MCF 10A (cell line): Measurements from ENCODE around the gene PRKCQ. TPM values are rescaled to one million over a fixed set of nuclear protein-coding genes. Genes with fewer than 3 reads are reported as not detected.

Experiments
- BruUV-seq: library from RNA; stranded (reverse); fragments of 400-500 nt; replicated peaks from 2 replicates; lab custom pipeline; 2021; lab: Mats Ljungman, UMichigan
- CTCF ChIA-PET: fragments of 300-600 bp; sonication (Branson Sonifier 250); formaldehyde crosslinking; extraction: SDS; loops from one replicate; lab custom pipeline; 2021; ENCODE audit warnings: antibody characterized with exemption, inconsistent platforms; lab: Yijun Ruan, JAX
- POLR2A ChIA-PET: fragments of 300-600, 350-650 bp; sonication (Branson Sonifier 250); formaldehyde crosslinking; extraction: SDS; loops from one replicate; lab custom pipeline; 2020; ENCODE audit warnings: antibody characterized with exemption, inconsistent platforms; lab: Yijun Ruan, JAX
- DNase-seq: peaks from one replicate; pipeline ENCODE4 v3.0.0-alpha.2; 2018; ENCODE audit not compliant: unreplicated experiment
- H3K27ac Mint-ChIP-seq: one replicate; pipeline ENCODE4 v1.8.0; 2022; ENCODE audit warnings: mild to moderate bottlenecking, low read depth, mixed read lengths; ENCODE audit not compliant: unreplicated experiment
- H3K27me3 Mint-ChIP-seq: one replicate; pipeline ENCODE4 v1.8.0; 2022; ENCODE audit warnings: mixed read lengths; ENCODE audit not compliant: insufficient read depth, unreplicated experiment
- H3K36me3 Mint-ChIP-seq: one replicate; pipeline ENCODE4 v1.8.0; 2022; ENCODE audit warnings: mild to moderate bottlenecking, moderate library complexity, mixed read lengths; ENCODE audit not compliant: insufficient read depth, unreplicated experiment
- H3K4me1 Mint-ChIP-seq: one replicate; pipeline ENCODE4 v1.8.0; 2022; ENCODE audit warnings: mixed read lengths; ENCODE audit not compliant: insufficient read depth, unreplicated experiment
- H3K4me3 Mint-ChIP-seq: one replicate; pipeline ENCODE4 v1.8.0; 2022; ENCODE audit warnings: mild to moderate bottlenecking, moderate library complexity, mixed read lengths; ENCODE audit not compliant: unreplicated experiment
- H3K9me3 Mint-ChIP-seq: one replicate; pipeline ENCODE4 v1.8.0; 2022; ENCODE audit warnings: mixed read lengths; ENCODE audit not compliant: unreplicated experiment
- intact Hi-C: fragments of 100-400 bp; cut with micrococcal nuclease; formaldehyde crosslinking; loops from 2 replicates; pipeline ENCODE4 v1.14.1; 2022
- total RNA-seq: library from RNA; stranded (reverse); gene quantifications from 2 replicates; pipeline ENCODE4 v1.2.3, GENCODE V29; 2022
- TF ChIP-seq, protein P1 (sequence below): fragments of 200-600 bp; IDR thresholded peaks from one replicate; pipeline ENCODE4 v1.8.0; 2022; ENCODE audit warnings: antibody characterized with exemption, mild to moderate bottlenecking; ENCODE audit not compliant: unreplicated experiment

PRKCQ gene
- total RNA-seq, 1 experiment from 2014 or later = 0.44 TPM

DNA sequence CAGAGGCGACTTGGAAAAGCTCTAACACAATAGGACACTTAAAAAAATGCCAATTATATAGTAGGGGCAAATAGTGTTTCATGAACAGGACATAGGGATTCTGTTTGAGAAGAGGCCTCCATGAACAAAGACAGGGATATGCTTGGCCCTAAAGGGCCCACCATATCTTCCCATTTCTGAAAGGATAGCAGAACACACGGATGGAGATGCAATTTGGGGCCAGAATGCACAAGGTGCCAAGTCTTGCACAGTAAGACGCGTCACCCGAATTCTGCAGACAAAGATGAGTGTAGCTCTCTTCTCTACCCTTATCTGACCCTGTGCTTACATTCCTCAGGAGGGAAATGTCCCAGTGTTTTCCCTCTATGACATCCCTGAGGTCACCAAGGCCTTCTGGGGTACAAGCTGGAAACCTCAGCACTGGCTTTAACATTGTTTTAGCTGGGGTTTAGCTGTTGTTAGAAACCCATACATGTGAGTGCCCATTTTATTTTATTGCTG is 12.8 kb downstream of the PRKCQ start:
- ChIA-PET POLR2A (no interaction called here), CTCF (interaction anchor here (1.5 kb wide), 1 partner anchor 121 kb away, joined by 4 read pairs; no protein-coding TSS in a partner anchor)
- TF ChIP-seq, protein P1, sequence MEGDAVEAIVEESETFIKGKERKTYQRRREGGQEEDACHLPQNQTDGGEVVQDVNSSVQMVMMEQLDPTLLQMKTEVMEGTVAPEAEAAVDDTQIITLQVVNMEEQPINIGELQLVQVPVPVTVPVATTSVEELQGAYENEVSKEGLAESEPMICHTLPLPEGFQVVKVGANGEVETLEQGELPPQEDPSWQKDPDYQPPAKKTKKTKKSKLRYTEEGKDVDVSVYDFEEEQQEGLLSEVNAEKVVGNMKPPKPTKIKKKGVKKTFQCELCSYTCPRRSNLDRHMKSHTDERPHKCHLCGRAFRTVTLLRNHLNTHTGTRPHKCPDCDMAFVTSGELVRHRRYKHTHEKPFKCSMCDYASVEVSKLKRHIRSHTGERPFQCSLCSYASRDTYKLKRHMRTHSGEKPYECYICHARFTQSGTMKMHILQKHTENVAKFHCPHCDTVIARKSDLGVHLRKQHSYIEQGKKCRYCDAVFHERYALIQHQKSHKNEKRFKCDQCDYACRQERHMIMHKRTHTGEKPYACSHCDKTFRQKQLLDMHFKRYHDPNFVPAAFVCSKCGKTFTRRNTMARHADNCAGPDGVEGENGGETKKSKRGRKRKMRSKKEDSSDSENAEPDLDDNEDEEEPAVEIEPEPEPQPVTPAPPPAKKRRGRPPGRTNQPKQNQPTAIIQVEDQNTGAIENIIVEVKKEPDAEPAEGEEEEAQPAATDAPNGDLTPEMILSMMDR = no peak
- DNase-seq = no peak
- Mint-ChIP-seq H3K27ac (no peak overlapping the region), H3K4me1 (peaks cover 6% of the 10 kb centered on the region), H3K9me3 (no peaks in the 10 kb centered on the region), H3K4me3 (no peak overlapping the region), H3K27me3 (peaks cover 27% of the 10 kb centered on the region), H3K36me3 (no peaks in the 10 kb centered on the region)
- intact Hi-C loops = no loop called here
- BruUV-seq = no TSS peak

DNA sequence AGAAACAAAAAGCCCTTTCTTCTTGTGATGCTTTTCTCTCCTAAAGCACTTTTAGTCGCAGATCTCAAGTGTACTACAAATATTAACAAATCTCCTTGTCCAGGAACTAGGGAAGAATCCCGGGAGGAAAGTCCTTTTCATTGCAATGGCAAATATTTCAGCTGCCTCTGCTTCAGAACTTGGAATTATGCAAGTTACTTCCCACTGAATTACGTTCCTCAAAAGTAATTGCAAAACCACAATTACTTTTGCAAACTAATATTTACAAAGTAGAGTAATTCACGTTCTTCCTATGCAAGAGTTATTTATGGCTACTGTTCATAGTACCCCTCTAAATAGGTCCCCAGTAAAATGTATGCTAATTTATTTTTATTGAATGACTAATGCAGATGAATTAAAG is 14.5 kb downstream of the PRKCQ start:
- CTCF ChIA-PET = interaction anchor here (1.2 kb wide), 1 partner anchor 15 kb away, joined by 4 read pairs; no protein-coding TSS in a partner anchor
- H3K4me3 Mint-ChIP-seq = no peak overlapping the region
- TF ChIP-seq, protein P1 = no peak
- intact Hi-C loops = no loop called here
- H3K27me3 Mint-ChIP-seq = peaks cover 19% of the 10 kb centered on the region
- no peaks in the 10 kb centered on the region for H3K9me3 Mint-ChIP-seq
- peaks cover 6% of the 10 kb centered on the region for H3K4me1 Mint-ChIP-seq
- POLR2A ChIA-PET = no interaction called here
- no TSS peak for BruUV-seq
- H3K36me3 Mint-ChIP-seq = no peaks in the 10 kb centered on the region
- no peak overlapping the region for H3K27ac Mint-ChIP-seq
- no peak for DNase-seq

DNA sequence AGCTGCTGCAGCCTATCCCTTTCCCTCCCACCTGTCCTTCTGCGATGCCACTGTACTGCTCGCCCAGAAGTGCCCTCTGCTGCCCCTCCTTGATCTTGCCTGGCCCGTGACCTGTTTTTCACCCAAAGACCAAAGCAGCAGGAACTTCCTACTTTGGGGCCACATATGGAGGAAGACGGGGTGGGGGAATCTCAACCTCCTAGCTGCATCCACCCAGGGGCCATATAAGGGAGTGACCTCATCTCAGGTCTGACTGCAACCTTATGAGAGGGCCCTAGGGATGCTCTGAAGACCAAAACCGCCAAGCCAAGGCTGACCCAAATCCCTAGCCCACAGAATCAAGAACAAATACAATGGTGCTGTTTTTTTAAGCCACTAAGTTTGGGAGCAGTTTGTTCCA is 15.7 kb downstream of the PRKCQ start:
- BruUV-seq = no TSS peak
- CTCF ChIA-PET = interaction anchor here (0.5 to 1.0 kb wide), 2 partner anchors 107 to 119 kb away, joined by 3 read pairs; no protein-coding TSS in a partner anchor
- TF ChIP-seq, protein P1 = no peak
- H3K9me3 Mint-ChIP-seq = no peaks in the 10 kb centered on the region
- peaks cover 6% of the 10 kb centered on the region for H3K4me1 Mint-ChIP-seq
- intact Hi-C loops = no loop called here
- peaks cover 7% of the 10 kb centered on the region for H3K27me3 Mint-ChIP-seq
- POLR2A ChIA-PET = no interaction called here
- no peak for DNase-seq
- H3K4me3 Mint-ChIP-seq = no peak overlapping the region
- H3K27ac Mint-ChIP-seq = no peak overlapping the region
- no peaks in the 10 kb centered on the region for H3K36me3 Mint-ChIP-seq

DNA sequence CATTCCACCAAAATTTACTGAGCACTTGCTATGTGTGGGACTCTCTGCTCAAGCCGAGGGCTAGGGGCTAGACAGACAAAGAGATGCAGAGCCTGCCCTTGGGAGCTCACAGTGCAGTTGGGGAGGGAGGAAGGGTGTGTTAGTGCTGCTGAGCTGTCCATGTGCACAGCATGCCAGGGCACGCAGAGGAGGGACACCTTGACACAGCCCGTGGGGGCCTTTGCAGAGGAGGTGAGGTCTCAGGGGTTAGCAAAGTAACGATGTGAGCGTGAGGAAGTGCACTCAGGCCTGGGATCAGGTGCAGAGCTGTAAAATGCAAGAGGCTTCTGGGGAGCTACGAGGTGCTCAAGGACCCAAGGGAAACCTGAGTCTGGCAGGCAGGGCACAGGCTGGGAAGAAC is 16.3 kb downstream of the PRKCQ start:
- POLR2A ChIA-PET = interaction anchor here (0.7 kb wide), 1 partner anchor 1224 kb away, joined by 3 read pairs; the partner anchor contains the start of genes ATP5F1C and KIN

More for the DNA sequence above, 16.3 kb downstream of the PRKCQ start:
- CTCF ChIA-PET = interaction anchor here (0.7 to 1.0 kb wide), 2 partner anchors 12 to 119 kb away, joined by 3 read pairs; no protein-coding TSS in a partner anchor
- no peak overlapping the region for H3K27ac Mint-ChIP-seq
- DNase-seq = no peak
- H3K4me1 Mint-ChIP-seq = peaks cover 6% of the 10 kb centered on the region
- no peaks in the 10 kb centered on the region for H3K9me3 Mint-ChIP-seq
- TF ChIP-seq, protein P1 = no peak
- intact Hi-C loops = no loop called here
- peaks cover under 1% of the 10 kb centered on the region for H3K27me3 Mint-ChIP-seq
- no TSS peak for BruUV-seq
- no peak overlapping the region for H3K4me3 Mint-ChIP-seq
- H3K36me3 Mint-ChIP-seq = no peaks in the 10 kb centered on the region
